GM19238 (cell line): ENCODE results near the gene IQCF2.
"Not testable (repeated sequence)": the region's sequence is repeated elsewhere in the genome, so short reads cannot be mapped to it uniquely, and the experiment has no call there.

ENCODE experiments used
- DNase-seq: peaks from one replicate; pipeline ENCODE4 v3.0.0; 2011; ENCODE audit warnings: low spot score; ENCODE audit not compliant: insufficient read length

The IQCF2 gene

DNA sequence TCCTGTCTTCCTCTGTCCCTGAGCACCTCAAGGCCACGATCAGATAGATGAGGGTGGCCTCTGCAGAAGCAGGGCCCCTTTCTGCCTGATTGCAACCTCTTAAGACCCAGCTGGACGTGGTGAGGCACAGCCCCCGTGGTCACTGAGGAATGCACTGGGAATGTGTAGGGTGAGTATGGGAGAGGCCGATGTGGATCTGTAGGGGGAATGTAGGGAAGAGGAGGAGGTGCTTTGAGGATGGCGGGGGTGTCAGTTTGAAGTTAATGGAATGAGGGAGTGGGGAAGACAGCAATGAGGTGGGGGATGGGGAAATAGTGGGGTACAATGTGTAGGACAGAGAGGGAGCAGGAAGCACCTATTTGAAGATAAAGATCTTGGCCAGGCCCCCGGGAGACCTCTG is 14.8 kb downstream of the IQCF2 start:
- DNase-seq, result no peak

DNA sequence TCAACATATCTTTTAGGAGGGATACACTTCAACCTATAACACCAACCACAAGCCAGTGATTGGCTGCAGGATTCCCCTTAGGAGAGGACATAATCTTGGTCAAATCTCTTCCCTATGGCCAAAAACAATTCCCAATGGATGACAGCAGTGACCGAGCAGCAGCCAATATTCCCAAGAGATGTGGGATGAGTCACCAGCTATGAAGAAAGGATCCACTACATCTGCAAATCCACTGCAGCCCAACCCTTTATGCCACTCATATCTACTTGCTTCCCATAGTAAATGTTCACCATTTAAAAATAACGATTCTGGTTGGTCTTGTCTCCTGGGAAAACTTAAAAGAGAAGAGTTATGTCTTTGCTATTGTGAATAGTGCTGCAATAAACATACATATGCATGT is 18.5 kb downstream of the IQCF2 start:
- no peak for DNase-seq

DNA sequence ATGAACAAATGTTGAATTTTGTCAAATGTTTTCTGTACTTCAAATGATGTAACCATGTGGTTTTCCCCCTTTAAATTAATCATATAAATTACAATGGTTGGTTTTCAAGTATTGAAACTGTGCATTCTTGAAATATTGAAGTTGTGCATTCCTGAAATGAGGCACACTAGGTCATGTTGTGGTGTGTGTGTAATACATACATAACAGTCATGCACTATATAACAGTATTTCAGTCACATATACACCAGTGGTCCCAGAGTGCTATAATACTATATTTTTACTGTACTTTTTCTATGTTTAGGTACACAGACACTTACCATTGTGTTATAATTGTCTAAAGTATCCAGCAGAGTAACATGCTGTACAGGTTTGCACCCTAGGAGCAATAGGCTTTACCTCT is 25.0 kb downstream of the IQCF2 start:
- no peak for DNase-seq

DNA sequence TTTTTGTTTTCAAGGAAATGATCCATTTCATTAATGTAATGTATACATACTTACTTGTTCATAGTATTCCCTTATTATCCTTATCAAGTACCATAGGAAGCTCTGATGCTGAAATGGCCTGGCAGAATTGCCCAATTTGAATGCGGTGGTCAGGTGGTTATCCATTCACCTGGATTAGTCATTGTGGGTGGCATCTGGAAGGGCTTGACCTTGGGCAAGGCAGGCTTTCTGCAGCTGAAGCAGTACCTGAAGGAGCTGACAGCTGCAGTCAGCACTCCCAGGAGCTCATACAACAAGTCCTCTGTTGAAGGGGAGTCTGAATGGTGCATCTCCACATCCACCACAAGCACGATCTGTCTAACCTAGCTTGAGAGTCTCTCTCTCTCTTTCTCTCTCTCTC is 26.2 kb downstream of the IQCF2 start:
- no peak for DNase-seq

DNA sequence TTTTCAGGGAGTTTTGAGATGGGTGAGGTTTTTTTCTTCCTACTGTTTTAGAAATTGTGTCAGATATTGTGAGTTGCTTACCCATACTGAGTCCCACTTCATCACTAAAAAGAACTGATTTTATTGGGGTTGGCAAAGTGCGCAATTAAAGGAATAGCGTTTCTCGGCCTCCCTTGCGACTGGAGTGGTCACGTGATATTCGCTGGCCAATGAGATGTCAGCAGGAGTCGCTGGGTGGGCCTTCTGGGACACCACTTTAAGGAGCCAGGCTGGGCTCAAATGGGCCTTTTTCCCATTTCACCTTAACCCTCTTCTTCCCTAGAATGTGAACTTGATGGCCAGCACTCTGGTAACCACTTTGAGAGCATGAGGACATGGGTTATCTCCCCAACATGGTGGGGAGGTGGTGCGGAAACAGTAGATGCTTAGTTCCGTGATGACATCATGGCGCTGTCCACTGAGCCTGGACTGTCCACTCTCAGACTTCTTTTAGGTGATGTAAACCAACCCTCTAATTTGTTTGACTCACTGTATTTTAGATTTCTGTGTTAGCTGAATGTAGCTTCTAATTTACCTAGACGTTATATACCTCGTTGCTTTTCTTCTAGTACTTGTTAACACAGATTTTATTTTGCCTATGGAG is 27.2 kb downstream of the IQCF2 start:
- no peak for DNase-seq

DNA sequence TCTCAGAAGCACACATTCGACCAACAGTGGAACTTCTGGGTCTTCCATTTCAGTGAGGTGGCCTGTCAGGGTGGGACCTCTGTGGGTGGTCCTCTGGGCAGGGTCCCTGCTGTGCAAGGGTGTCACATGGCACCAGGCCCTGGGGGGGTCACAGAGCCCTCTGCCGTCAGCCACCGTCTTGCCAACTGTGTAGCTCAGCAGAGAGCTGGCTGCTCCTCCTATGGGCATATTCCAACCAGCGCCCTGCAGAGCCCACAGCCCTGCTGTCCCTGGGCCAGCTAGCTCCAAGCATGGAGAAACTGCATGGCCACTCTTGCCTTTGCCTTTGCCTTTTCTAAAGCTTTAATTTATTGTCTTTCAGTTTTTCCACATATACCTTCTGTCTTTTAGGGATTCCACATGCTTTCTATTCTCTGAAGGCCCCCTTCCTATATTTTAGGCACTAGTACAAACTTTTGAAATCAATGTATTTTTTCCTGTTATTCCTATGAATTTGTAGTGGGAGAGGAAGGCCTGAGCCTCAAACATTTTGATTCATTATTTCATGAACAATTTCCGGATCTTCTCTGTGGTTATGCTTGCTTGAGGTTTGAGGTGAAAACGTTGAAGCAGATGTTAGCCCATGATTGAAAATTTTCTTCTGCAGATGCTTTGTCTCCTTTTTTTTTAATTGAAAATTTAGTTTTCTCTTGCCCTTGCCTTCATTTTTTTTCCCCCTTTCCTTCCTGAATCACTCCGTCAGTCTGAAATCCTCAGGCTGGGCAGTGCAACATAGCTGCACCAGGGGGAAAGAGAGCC is 30.0 kb downstream of the IQCF2 start:
- DNase-seq, result no peak

DNA sequence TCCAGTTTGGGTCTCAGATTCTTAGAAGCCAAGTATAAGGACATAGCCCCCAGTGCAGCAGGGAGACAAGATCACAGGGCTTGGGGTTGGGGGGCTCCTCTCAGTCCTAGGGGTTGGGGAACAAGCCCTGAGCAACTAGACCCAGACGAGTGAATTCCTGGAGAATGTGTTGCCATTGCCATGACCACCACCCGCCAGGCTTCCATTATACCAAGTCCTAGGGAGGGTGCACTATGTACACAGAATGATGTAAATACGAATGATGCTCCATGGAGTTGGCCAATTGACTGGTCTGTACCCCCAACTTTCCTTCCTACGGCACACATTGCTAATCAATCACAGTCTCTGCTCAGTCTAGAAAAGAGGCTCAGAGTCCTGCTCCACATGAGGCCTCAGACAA is 33.0 kb downstream of the IQCF2 start:
- DNase-seq, result no peak

DNA sequence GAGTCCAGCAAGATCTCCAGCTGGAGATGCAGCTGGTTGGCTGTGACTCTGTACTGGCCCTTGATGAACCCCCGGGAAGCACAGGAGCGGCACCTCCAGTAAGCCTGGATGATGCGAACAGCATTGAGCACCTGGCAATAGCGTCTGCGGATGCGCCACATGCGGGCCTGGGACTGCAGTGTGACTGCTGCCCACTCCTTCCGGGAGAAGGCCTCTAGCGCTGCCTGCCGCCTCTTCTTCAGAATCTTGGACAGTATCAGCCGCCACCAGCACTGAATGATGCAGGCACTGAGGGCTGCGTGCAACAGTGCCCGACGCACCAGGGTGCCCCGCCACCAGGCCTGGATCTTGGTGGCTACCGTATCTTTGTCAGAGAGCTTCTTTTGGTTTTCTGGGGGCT is 33.5 kb downstream of the IQCF2 start:
- DNase-seq, result no peak

DNA sequence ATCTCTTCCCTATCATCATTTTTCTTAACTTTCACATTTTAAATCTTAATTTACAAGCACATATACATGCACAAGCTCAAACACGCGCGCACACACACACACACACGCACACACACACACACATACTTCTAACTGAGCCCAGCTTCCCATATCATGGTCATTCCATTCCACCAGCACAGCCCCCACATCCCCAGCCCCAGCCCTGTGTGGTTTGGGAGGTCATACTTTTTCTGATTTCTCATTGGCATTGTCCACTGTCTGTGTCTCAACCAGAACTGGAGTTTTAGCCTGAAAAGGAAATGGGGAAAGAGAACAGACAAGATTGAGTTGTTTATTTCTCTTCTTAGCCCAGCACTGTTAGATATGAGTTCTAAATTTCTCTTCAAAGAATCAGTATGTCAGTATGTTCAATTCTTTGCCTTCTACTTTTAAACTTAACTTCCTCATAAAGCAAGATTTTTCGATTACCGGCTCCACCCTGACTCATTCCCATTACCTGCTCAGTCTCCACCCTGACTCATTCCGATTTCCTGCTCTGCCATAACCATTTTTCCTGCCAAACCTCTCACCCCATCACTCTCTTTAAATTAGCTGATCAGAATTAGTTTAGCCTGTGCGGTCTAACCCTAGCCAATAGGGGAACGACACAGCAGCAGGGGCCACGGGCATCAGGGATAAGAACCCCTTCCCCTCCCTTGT is 35.3 kb downstream of the IQCF2 start:
- DNase-seq, result no peak

DNA sequence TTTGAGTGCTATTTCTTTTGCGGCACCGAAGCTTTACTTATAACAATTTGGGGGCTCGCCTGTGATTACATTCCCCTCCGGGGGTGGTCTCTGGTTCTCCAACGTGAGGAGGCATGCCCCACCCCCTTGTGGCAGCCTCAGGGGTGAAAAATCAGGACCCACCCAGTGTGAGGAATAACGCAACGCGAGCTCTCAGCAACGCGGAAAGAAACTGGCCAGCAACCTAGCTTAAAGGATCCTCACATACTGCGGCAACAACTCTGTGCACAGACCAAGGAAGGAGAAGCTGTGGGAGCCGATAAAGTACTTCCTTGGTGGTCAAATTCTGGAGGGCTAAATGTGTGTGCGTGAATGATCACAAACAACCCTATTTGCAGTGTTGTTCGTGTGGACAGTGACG is 36.0 kb downstream of the IQCF2 start:
- no peak for DNase-seq

DNA sequence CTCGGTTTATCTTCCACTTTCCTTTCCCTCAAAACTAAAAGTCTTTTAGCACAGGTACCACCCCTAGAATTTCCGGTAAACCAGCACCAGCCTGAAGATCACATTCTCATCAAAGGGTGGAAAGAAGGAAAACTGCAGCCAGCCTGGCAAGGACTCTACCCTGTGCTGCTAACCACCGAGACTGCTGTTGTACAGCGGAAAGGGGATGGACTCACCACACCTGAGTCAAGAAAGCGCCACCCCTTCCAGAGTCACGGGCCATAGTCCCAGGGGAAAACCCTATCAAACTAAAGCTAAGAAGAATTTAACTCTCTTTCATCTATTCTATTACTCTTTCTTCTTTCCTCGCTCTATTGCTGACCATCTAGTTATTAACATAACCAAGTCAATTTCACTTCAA is 38.6 kb downstream of the IQCF2 start:
- DNase-seq, result not testable (repeated sequence)

DNA sequence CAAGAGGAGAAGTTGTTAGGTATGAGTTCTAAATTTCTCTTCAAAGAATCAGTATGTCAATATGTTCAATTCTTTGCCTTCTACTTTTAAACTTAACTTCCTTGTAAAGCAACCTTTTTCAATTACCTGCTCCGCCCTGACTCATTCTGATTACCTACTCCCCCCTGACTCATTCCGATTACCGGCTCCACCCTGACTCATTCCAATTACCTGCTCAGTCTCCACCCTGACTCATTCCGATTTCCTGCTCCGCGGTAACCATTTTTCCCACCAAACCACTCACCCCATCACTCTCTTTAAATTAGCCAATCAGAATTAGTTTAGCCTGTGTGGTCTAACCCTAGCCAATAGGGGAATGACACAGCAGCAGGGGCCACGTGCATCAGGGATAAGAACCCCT is 40.9 kb downstream of the IQCF2 start:
- DNase-seq, result not testable (repeated sequence)

DNA sequence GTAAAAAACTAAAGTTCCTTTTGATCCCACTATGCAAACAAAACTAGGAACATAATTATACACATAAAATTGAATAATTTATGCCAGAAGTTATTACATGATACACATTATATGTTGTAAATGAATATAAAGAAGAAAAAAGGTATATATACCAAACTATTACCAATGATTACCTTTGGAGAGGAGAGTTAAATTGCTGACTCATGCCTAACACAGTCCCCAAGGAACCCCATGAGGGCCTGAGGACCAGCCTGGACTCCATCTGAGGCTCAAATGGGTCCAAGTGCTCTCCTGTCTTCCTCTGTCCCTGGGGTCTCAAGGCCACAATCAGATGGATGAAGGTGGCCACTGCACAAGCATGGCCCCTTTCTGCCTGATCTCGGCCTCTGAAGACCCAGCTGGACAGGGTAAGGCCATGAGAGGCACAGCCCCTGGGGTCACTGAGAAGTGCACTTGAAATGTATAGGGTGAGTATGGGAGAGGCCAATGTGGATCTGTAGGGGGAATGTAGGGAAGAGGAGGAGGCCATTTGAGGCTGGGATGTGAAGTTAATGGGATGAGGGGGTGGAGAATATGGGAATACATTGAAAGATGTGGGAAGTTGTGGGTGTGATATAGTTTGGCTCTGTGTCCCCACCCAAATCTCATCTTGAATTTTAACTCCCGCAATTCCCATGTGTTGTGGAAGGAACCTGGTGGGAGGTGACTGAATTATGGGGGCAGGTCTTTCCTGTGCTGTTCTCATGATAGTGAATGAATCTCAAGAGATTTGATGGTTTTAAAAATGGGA is 42.8 kb downstream of the IQCF2 start:
- DNase-seq, result no peak

DNA sequence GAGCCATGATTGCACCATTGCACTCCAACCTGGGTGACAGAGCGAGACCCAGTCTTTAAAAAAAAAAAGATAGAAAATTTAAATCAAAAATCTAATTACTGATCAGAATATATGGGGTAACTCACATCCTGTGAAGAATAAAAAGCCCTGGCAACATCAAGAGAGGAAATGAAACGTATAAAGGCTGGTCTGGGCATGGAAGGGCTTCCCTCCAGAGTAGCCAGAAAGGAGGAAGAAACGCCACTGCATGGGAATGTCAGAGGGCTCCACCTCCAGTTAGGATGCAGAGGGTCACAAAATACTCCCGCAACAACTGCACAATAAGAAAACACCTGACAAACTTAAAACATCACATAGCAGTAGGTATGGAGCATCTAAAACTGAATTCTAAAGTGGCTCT is 46.6 kb downstream of the IQCF2 start:
- no peak for DNase-seq
